Body of pancreas (tissue), 4 donors: ENCODE results near the gene DNAJA4.

Experiments used
- CTCF ChIP-seq, 7 experiments: fragments of 450-650 bp in 4 of 7; fragments of 200-600 bp in 3 of 7; sonication (generic) in 3 of 7; IDR thresholded peaks; one replicate each; pipeline ENCODE4 v1.5.1; 2016 to 2019; ENCODE audit warnings: antibody characterized with exemption in 7 of 7
- POLR2A ChIP-seq, 3 donors: fragments of 450-650 bp; IDR thresholded peaks; one replicate each; pipeline ENCODE4 v1.6.1; 2016; ENCODE audit warnings: antibody characterized with exemption in 3 of 3, mild to moderate bottlenecking in 2 of 3

GRCh38 chr15:78236491-78236890, 27.9 kb upstream of the DNAJA4 start:
- no peak for TF ChIP-seq CTCF (IDR thresholded peaks at IDR 0.05)
- TF ChIP-seq POLR2A (IDR thresholded peaks at IDR 0.05): no peak
